Stimulated activated CD8-positive, alpha-beta memory T cell treated with anti-CD3 and anti-CD28 coated beads, Interleukin-2, amount 100 ng/mL, for 48 hours (primary cell): Measurements from ENCODE around the gene MT4.
A peak's percentile ranks its signal among the peaks of the same experiment; 100 is the strongest.

ENCODE experiments used
- DNase-seq, 2 donors: peaks; one replicate each; pipeline ENCODE4 v3.0.0-alpha.2; 2020; ENCODE audit warnings: low read depth in 2 of 2

The MT4 gene

GRCh38 chr16:56564793-56565477 lies at the start of gene MT4:
Gene MT4 (plus strand): TSS chr16:56565073. CDS start chr16:56565129, 56 bp downstream.
- DNase-seq = no peak

- no peak for DNase-seq
These were observed 49.2 kb upstream of the MT4 start for GRCh38 chr16:56515665-56516064.

- DNase-seq = no peak
These were observed 47.7 kb upstream of the MT4 start for GRCh38 chr16:56517206-56517605.

- no peak for DNase-seq
These were observed 46.4 kb upstream of the MT4 start for GRCh38 chr16:56518425-56518824.

GRCh38 chr16:56519459-56520250 lies 45.2 kb upstream of the MT4 start, which contains the start of gene BBS2:
Gene BBS2 (minus strand): TSS chr16:56520024. CDS start chr16:56519862, 162 bp downstream.
- DNase-seq = peak; percentile 87

GRCh38 chr16:56520251-56520577 lies 44.7 kb upstream of the MT4 start:
- no peak for DNase-seq

GRCh38 chr16:56525236-56525635 lies 39.6 kb upstream of the MT4 start:
- DNase-seq = no peak

GRCh38 chr16:56530872-56531271 lies 34.0 kb upstream of the MT4 start:
- DNase-seq = no peak

GRCh38 chr16:56532714-56533113 lies 32.2 kb upstream of the MT4 start:
- DNase-seq = no peak

- no peak for DNase-seq
These were observed 30.0 kb upstream of the MT4 start for GRCh38 chr16:56534847-56535383.

GRCh38 chr16:56538331-56538730 lies 26.5 kb upstream of the MT4 start:
- DNase-seq = no peak

- no peak for DNase-seq
These were observed 25.2 kb upstream of the MT4 start for GRCh38 chr16:56539656-56540055.

- no peak for DNase-seq
These were observed 22.8 kb upstream of the MT4 start for GRCh38 chr16:56542039-56542438.

- no peak for DNase-seq
These were observed 17.5 kb upstream of the MT4 start for GRCh38 chr16:56547120-56547948.

GRCh38 chr16:56547949-56548567 lies 16.8 kb upstream of the MT4 start:
- DNase-seq = no peak

GRCh38 chr16:56549161-56549560 lies 15.7 kb upstream of the MT4 start:
- no peak for DNase-seq

- peak in 1 of 2 donors; percentile 3 for DNase-seq
These were observed 15.0 kb upstream of the MT4 start for GRCh38 chr16:56549744-56550385.

- no peak for DNase-seq
These were observed 12.8 kb upstream of the MT4 start for GRCh38 chr16:56551796-56552738.

GRCh38 chr16:56554441-56554840 lies 10.4 kb upstream of the MT4 start:
- no peak for DNase-seq
